HG02981 (cell line): ENCODE results near the gene ASPA.

Experiments
- ATAC-seq: cut with Tn5 transposase; IDR thresholded peaks from one replicate; pipeline ENCODE4 v1.9.1; 2021; ENCODE audit warnings: mild to moderate bottlenecking, moderate library complexity; ENCODE audit not compliant: unreplicated experiment

Gene ASPA

DNA sequence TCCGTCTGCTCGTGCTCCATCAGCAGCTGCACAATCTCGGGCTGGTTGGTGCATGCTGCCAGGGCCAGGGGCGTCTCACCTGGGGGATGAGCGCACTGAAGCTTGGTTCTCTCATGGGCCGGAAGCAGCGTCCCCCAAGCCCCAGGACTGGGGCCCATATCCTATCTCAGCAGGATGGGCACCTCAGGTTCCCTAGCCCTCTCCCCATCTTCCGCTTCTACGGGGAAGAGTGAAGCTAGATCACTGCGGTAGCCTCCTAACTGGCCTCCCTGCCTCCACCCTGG is 57.0 kb downstream of the ASPA start:
- ATAC-seq, result no peak

DNA sequence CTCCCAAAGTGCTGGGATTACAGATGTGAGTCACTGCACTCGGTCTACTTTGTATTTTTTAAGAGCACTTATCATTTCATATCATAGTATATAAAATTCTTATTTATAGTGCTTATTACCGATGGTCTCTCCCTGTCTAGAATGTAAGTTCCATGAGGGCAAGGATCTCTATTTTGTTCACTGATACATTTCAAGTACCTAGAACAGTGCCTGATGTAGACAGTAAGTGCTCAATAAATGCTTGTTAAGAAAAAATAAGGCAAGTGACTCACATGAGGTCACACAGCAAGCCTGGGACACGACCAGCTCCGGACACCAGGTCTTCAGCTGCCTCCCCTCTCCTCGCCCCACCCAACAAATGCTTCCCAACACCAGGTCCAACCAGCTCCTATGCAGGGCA is 58.0 kb downstream of the ASPA start:
- ATAC-seq, result no peak

GRCh38 chr17:3534881-3535252 is 59.1 kb downstream of the ASPA start:
- ATAC-seq, result no peak

DNA sequence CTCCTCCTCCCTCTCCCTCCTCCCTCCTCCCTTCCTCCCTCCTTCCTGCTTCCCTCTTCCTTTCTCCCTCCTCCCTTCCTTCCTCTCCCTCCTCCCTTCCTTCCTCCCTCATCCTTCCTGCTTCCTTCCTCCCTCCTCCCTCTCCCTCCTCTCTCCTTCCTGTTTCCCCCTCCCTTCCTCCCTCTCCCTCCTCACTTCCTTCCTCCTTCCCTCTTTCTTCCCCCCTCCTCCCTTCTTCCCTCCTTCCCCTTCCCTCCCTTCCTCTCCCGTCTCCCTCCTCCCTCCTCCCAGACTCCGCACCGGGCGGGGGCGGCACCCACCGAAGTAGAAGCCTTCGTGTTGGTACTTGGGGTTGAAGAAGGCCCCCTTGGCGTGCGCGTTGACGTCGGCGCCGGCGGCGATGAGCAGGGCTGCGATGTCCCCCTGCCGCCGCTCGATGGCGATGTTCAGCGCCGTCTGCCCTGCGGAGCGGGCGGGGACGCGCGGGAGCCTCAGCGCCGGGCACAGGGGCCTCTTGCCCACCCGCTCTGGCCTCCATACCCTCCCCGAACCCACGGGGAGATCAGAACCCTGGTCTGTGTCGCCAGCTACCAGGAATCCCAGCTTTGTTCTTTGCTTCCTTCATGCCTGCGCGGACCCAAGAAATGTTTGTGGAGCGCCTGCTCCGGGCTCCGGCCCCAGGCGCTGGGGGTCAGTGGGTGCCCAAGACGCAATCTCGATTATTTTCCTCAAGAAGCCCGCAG is 59.6 kb downstream of the ASPA start:
- ATAC-seq, result peak; percentile 71

GRCh38 chr17:3536716-3537115 is 60.9 kb downstream of the ASPA start:
- ATAC-seq, result no peak

DNA sequence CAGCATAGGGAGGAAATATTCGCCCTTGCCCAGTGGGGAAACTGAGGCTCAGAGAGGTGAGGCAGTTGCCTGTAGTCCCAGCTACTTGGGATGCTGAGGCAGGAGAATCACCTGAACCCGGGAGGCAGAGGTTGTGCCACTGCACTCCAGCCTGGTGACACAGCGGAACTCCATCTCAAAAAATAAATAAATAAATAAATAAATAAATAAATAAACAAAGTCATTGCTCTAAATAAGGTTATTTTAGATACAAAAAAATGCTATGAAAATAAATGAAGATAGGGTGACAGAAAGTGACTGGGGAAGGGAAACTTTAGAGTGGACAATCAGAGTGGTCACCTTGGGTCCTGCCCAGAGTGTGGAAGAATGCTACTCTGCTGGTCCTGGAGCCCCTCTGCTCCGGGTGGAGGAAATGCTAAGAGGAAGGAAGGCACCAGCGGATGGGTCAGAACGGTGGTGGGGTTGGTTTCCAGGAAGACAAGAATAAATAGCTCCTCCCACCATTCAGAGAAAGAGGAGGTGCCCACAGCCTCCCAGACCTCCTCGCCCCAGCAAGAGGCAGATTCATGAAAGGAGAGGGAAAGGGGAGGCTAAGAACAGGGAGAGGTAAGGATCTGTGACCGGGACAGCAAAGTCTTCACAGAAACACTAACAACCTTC is 64.2 kb downstream of the ASPA start:
- no peak for ATAC-seq

- ATAC-seq, result no peak
Observed at GRCh38 chr17:3542410-3543088, 66.8 kb downstream of the ASPA start.

DNA sequence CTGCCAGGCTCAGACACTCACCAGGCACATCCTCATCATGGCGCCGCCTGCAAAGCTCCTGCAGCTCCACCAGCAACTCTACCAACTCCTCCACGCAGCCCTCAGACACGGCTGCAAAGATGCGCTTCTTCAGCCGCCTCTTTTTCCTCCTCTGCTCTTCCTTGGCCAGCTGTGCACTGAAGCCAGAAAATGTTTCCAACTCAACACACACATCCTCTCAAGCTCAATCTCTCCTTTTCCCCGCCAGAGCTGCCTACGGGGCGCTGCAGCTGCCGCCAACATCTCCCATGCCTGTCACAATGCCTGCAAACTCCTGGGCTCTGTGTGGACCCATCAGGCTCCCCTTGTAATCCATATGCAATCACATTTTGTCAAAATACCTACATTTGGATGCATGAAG is 67.7 kb downstream of the ASPA start:
- no peak for ATAC-seq

DNA sequence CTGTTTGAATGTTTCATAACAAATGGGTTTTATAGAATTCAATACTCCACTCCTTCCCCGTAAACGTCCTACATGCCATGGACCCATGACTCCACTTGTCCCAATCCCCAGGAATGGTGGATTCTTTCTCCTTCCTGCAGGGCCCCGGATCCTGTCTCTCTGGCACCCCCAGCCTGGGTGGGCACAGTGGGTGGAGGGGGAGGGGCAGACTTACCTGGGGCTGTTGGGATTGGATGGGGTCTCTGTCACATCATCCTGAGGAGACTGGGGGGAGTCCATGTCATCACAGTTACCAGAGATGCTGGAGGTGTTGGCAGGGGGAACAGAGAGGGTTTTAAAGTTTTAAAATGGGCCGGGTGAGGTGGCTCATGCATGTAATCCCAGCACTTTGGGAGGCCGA is 68.6 kb downstream of the ASPA start:
- ATAC-seq, result no peak

DNA sequence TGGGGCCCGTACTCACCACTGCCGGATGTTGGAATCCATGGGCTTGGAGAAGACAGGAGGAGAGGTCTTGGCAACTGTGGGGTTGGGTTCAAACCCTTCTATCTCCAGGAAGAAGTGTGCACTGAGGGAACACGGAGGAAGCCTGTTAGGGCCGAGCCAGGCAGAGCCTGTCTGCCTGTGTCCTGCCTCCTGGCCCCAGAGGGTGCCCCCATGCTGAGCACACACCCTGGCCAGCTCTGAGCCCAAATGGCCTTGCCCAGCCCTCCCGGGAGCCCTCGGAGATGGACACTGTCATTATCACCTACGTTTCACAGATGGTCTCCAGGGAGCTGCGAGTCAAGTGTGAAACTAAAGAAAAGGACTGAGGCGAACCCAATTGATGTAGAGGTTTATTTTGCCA is 69.4 kb downstream of the ASPA start:
- ATAC-seq, result no peak

- no peak for ATAC-seq
Observed at GRCh38 chr17:3546521-3546920, 70.7 kb downstream of the ASPA start.

DNA sequence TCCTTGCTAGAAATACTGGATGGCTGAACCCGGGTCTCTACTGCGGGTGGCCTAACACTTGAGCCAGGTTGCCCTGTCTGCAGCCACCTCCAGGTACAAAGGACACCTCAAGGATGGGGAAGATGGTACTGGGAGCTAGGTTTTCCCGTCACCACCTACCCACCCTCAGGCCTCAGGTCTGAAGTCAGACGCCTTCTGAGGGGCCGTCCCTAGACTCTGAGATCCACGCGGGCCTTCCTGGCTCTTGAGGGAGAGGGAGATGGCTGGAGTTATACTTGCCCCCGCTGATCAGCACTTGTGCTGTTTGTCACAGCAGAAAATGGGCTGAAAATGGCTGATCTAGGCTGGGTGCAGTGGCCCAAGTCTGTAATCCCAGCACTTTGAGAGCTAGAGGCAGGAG is 71.2 kb downstream of the ASPA start:
- ATAC-seq, result no peak

DNA sequence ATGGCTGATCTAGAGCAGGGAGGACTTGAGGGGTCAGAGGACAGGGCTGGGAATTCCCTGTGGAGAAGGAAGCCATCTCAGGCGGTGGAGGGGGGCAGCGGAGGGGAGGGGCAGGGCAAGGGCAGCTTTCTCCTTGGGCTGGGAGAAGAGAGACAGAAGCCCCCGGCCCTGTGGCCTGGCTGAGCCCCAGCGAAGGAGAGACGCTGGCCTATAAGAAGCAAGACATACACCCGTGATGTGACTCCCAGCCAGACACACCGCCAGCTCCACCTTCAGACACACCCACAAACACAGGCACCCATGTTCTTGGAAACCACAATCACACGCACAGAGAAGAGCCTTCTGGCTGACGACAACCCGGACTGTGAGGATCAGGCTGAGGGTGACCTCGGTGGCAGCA is 71.8 kb downstream of the ASPA start:
- no peak for ATAC-seq

- ATAC-seq, result no peak
Observed at GRCh38 chr17:3549610-3550162, 73.9 kb downstream of the ASPA start.

DNA sequence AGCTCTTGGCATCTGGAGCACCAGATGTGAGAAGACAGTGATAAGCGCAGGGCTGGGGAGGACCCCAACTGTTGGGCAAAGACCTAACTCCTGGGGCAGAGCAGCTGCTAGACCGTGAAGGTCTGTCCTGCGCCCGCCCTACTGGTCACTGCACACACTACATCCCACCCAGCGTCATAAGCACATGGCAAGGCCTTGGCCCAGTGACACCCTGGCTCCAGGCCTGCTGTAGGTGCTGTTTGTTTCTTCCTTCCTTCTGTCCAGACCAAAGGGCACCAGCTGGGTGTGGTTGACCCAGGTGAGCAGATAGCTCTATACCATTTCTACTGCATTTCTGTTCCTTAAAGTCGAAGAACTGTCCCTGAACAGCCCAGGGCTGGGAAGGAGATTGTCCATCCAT is 75.4 kb downstream of the ASPA start:
- ATAC-seq, result no peak

DNA sequence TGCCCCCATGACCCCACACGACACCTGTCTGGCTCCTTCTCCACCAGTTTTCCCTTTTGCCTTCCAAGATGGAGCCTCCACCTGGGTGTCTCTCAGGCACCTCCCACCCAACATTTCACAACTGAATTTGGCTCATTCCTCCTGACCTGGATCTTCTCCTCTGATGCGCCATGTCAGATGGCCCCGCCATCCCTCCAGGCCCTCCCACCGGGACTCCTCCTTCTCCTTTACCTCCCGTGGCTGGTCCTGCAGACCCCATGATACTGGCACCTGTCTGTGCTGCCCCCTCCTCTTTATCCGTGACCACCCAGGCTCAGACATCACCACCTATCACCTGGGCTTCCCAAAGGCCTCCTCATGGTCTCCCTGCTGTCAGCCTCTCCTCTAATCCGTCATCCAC is 77.1 kb downstream of the ASPA start:
- ATAC-seq, result no peak
